ENCODE results near the gene VIL1.

VIL1 gene

DNA sequence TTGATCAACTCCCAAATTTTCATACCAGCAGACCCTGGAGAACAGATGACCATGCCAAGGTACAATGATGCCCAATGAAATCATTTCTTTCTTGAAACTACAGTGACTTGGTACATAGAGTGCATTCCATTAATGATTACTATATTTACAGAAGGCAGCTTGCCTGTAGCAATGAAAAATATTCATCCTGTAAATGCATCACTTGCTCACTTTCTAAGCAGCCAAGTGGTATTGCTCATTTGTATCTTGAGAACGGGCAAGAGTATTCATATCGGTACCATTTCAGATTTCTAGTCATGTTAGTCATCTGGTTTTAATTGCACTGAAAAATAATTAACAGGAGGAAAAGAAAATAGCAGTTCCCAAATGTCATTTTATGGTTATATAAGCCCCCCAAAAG is 59.6 kb downstream of the VIL1 start:
- H3K4me3 ChIP-seq (ENCODE audit: low read depth, low read length): no peak overlapping the region
- no peak for DNase-seq (ENCODE audit: low read depth)
- TF ChIP-seq CTCF (IDR thresholded peaks at IDR 0.05; ENCODE audit: low read depth, low read length, missing control alignments): no peak
- in situ Hi-C loops (cut with HindIII; ENCODE audit: low sequenced_read_pairs): no loop called here

- no peak for TF ChIP-seq CTCF (IDR thresholded peaks at IDR 0.05; ENCODE audit: low read depth, low read length, missing control alignments)
- DNase-seq (ENCODE audit: low read depth): no peak
- in situ Hi-C loops (cut with HindIII; ENCODE audit: low sequenced_read_pairs): no loop called here
- H3K4me3 ChIP-seq (ENCODE audit: low read depth, low read length): no peak overlapping the region
Measured at GRCh38 chr2:218479595-218479994, 60.7 kb downstream of the VIL1 start.

- no peak for TF ChIP-seq CTCF (IDR thresholded peaks at IDR 0.05; ENCODE audit: low read depth, low read length, missing control alignments)
- in situ Hi-C loops (cut with HindIII; ENCODE audit: low sequenced_read_pairs): loop anchor here (5.0 kb wide), 1 partner anchor 85 kb away; the partner anchor contains the start of genes CNOT9 and USP37
- peak; percentile 55 for DNase-seq (ENCODE audit: low read depth)
- no peak overlapping the region for H3K4me3 ChIP-seq (ENCODE audit: low read depth, low read length)
Measured at GRCh38 chr2:218482651-218483050, 63.7 kb downstream of the VIL1 start.

GRCh38 chr2:218485986-218486667 is 67.2 kb downstream of the VIL1 start:
- H3K4me3 ChIP-seq (ENCODE audit: low read depth, low read length): no peak overlapping the region
- TF ChIP-seq CTCF (IDR thresholded peaks at IDR 0.05; ENCODE audit: low read depth, low read length, missing control alignments): no peak
- DNase-seq (ENCODE audit: low read depth): no peak
- in situ Hi-C loops (cut with HindIII; ENCODE audit: low sequenced_read_pairs): no loop called here

DNA sequence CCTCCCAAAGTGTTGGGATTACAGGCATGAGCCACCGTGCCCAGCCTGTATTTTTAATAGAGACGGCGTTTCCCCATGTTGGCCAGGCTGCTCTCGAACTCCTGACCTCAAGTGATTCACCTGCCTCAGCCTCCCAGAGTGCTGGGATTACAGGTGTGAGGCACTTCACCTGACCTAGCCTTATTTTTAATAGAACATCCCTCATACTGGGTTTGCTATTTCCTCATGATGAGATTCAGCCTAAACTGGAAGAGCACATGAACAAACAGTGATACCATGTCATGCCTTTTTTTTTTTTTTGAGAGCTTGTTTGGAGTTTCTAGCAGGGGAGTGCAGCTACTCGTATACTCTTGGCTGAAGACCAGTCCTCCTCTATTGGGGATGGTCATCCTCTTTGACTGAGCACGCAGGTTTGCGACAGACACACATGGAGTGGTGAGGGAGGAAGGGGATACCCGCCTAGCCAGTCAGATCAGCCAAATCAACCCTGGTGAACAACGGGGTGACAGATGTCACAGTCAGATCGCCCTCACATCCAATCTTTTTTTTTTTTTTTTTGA is 81.7 kb downstream of the VIL1 start:
- H3K4me3 ChIP-seq (ENCODE audit: low read depth, low read length): no peak overlapping the region
- in situ Hi-C loops (cut with HindIII; ENCODE audit: low sequenced_read_pairs): no loop called here
- no peak for DNase-seq (ENCODE audit: low read depth)
- no peak for TF ChIP-seq CTCF (IDR thresholded peaks at IDR 0.05; ENCODE audit: low read depth, low read length, missing control alignments)

DNA sequence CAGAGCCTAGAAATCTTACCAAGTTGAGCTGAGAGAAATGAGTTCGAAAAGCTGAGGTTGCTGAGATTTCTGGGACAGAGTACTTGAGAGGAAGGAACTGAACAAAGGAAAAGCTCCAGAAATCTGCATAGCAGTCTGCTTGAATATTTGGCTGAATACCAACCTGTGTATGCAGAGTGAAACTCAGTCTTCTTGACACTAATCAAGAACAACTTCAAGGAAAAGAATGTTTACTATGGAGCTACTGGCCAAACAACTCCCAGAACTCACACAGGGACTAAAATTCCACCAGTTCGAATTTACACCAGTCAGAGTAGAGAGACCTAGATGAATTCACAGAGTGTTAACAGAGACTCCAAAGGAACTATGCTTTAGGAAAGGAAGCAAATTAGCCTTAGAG is 82.7 kb downstream of the VIL1 start:
- TF ChIP-seq CTCF (IDR thresholded peaks at IDR 0.05; ENCODE audit: low read depth, low read length, missing control alignments): no peak
- DNase-seq (ENCODE audit: low read depth): peak; percentile 36
- in situ Hi-C loops (cut with HindIII; ENCODE audit: low sequenced_read_pairs): no loop called here
- H3K4me3 ChIP-seq (ENCODE audit: low read depth, low read length): no peak overlapping the region

Data from astrocyte of the cerebellum (primary cell).